Measurements from ENCODE around the gene SPTBN4.

The SPTBN4 gene

GRCh38 chr19:40575326-40575725, 108.5 kb downstream of the SPTBN4 start:
- TF ChIP-seq ZNF274 (IDR thresholded peaks at IDR 0.05; ENCODE audit: low read depth, low read length) = no peak
- H3K4me3 ChIP-seq (ENCODE audit: low read length) = no peak overlapping the region

DNA sequence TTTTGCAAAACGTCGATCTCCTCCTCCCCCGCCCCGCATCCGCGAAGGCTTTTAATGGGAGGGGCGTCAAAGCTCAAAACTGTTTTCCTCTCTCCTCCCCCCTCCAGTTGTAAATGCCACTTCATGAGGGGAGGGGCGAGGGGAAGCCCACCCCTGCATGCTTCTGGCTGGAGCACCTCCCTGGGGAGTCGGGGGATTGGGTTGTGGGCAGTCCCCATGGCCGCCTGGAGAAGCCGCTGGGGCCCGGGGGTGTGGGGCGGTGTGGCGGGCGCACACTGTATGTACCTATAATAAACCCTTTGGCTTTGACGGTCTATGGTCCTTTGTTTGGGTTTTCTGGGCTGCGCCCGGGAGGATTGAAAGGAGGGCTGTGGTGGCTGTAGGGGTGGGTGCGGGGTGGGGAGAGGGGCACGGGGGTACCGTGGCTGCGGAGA, 109.4 kb downstream of the SPTBN4 start:
- no peak for TF ChIP-seq ZNF274 (IDR thresholded peaks at IDR 0.05; ENCODE audit: low read depth, low read length)
- peak overlapping the region; percentile 91 for H3K4me3 ChIP-seq (ENCODE audit: low read length)

- H3K4me3 ChIP-seq (ENCODE audit: low read length) = peak within 1 kb of the TSS; percentile 91
- TF ChIP-seq ZNF274 (IDR thresholded peaks at IDR 0.05; ENCODE audit: low read depth, low read length) = no peak
Observed at GRCh38 chr19:40576585-40577451, 110.0 kb downstream of the SPTBN4 start, which contains the start of gene SHKBP1. Gene SHKBP1, plus strand, starts transcription at chr19:40576873. Its CDS starts 27 bp downstream, at chr19:40576900.

DNA sequence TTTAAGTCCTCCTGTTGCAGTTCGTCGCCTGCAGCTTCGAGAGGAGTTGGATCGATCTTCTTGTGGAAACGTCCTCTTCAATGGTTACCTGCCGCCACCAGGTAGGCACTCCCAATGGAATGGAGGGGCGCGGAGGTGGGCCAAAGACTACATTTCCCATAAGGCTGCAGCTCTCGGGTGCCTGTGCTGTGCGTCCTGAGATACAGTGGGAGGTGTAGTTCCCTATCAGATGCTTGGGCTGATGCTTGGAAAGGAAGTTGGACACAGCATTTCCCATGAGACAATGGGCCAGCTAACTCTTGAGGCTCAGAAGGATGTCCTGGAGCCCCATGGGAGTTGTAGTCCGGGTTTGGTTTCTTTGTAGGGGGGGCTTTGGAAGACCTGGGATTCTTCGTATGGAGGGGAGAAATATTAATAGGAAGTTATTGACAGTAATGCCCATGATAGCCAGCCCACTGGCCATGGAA, 111.7 kb downstream of the SPTBN4 start:
- no peak overlapping the region for H3K4me3 ChIP-seq (ENCODE audit: low read length)
- no peak for TF ChIP-seq ZNF274 (IDR thresholded peaks at IDR 0.05; ENCODE audit: low read depth, low read length)

DNA sequence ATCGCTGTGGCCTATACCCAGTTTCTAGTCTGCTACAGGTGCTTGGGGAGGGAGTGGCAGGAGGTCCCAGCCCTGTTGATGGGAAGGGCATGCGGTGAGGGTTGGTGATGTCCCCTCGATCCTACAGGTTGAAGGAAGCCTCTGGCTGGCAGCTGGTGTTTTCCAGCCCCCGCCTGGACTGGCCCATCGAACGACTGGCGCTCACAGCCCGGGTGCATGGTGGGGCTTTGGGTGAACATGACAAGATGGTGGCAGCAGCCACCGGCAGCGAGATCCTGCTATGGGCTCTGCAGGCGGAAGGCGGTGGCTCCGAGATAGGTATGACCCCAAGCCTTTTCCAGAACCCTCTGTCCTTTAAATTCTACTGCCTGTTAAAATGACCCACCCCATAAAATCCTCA, 113.8 kb downstream of the SPTBN4 start:
- no peak for TF ChIP-seq ZNF274 (IDR thresholded peaks at IDR 0.05; ENCODE audit: low read depth, low read length)
- no peak overlapping the region for H3K4me3 ChIP-seq (ENCODE audit: low read length)

GRCh38 chr19:40581531-40581930, 114.7 kb downstream of the SPTBN4 start:
- no peak overlapping the region for H3K4me3 ChIP-seq (ENCODE audit: low read length)
- no peak for TF ChIP-seq ZNF274 (IDR thresholded peaks at IDR 0.05; ENCODE audit: low read depth, low read length)

DNA sequence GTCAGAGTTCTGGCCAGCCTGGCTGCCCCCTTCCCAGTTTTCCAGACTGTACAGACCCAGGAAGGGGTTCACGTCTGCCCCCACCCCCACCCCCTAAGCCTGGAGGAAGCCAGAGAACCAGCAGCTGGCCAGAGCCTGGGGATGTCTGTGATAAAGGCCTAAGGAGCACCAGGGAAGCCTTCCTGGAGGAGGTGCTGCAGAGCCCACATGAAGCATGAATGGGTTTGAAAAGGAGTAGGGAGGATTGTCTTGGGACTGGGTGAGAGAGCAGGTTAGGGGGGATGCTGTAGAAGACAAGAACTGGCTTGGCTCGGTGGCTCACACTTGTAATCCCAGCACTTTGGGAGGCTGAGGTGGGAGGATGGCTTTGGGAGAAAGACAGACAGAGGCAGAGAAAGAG, 115.7 kb downstream of the SPTBN4 start:
- no peak overlapping the region for H3K4me3 ChIP-seq (ENCODE audit: low read length)
- no peak for TF ChIP-seq ZNF274 (IDR thresholded peaks at IDR 0.05; ENCODE audit: low read depth, low read length)

GRCh38 chr19:40583283-40583682, 116.5 kb downstream of the SPTBN4 start:
- no peak overlapping the region for H3K4me3 ChIP-seq (ENCODE audit: low read length)
- TF ChIP-seq ZNF274 (IDR thresholded peaks at IDR 0.05; ENCODE audit: low read depth, low read length) = no peak

- no peak for TF ChIP-seq ZNF274 (IDR thresholded peaks at IDR 0.05; ENCODE audit: low read depth, low read length)
- H3K4me3 ChIP-seq (ENCODE audit: low read length) = no peak overlapping the region
Observed at GRCh38 chr19:40584007-40584406, 117.2 kb downstream of the SPTBN4 start.

DNA sequence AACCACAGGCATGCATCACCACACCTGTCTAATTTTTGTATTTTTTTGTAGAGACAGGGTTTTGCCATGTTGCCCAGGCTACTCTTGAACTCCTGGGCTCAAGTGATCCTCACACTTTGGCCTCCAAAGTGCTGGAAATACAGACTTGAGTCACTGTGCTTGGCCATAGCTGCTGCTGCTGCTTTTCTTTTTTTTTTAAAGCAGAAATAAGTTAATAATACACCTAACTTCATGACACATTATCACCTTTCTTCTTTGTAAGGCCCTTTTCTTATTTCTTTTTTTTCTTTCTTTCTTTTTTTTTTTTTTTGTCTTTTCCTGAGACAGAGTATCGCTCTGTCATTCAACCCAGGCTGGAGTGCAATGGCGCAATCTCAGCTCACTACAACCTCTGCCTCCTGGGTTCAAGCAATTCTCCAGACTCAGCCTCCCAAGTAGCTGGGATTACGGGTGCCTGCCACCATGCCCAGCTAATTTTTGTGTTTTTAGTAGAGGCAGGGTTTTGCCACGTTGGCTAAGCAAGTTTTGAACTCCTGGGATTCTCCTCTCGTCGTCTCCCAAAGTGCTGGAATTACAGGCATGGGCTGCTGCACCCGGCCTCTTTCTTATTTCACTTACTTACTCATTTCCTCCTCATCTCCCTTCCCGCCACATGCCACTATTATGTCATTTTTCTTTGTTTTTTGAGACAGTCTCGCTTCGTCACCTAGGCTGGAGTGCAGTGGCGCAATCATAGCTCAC, 118.6 kb downstream of the SPTBN4 start:
- no peak overlapping the region for H3K4me3 ChIP-seq (ENCODE audit: low read length)
- no peak for TF ChIP-seq ZNF274 (IDR thresholded peaks at IDR 0.05; ENCODE audit: low read depth, low read length)

- no peak overlapping the region for H3K4me3 ChIP-seq (ENCODE audit: low read length)
- no peak for TF ChIP-seq ZNF274 (IDR thresholded peaks at IDR 0.05; ENCODE audit: low read depth, low read length)
Observed at GRCh38 chr19:40585982-40586422, 119.2 kb downstream of the SPTBN4 start.

DNA sequence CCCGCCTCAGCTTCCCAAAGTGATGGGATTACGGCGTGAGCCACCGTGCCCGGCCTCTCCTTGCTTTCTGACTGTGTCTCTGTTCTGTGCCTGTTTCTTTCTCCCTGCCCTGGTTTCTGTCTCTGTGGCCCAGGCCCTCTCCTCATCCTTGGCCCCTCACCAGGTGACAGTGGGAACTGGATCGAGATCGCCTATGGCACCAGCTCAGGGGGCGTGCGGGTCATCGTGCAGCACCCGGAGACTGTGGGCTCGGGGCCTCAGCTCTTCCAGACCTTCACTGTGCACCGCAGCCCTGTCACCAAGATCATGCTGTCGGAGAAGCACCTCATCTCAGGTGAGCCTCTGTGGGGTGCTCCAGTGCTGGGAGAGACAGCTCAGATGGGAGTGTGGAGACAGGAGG, 119.8 kb downstream of the SPTBN4 start:
- H3K4me3 ChIP-seq (ENCODE audit: low read length) = no peak overlapping the region
- no peak for TF ChIP-seq ZNF274 (IDR thresholded peaks at IDR 0.05; ENCODE audit: low read depth, low read length)

DNA sequence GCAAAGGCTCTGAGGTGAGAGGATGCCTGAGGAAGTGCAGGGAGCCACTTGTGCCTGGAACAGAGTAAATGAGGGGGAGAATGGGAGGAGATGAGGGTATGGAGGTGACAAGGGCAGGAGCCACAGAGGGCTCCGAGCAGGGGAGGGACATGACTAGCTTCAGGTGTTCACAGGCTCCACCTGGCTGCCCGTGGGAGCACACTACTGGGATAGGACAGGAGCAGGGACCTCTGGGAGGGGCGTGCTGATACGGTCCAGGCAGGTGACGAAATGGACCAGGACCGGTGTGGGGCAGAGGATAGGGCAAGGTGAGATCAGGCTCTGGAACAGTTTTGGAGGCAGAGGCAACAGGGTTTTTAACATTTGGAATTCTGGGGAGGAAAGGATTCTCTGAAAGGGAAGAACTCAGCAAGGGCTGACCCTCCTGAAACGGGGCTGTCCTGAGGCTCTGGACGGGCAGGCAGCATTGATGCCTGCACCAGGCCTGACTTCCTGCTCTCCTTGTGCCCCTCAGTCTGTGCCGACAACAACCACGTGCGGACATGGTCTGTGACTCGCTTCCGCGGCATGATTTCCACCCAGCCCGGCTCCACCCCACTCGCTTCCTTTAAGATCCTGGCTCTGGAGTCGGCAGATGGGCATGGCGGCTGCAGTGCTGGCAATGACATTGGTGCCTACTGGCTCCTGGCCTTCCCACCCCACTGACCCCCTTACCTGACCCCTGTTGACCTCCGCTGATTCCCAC, 121.5 kb downstream of the SPTBN4 start:
- no peak overlapping the region for H3K4me3 ChIP-seq (ENCODE audit: low read length)
- TF ChIP-seq ZNF274 (IDR thresholded peaks at IDR 0.05; ENCODE audit: low read depth, low read length) = no peak

DNA sequence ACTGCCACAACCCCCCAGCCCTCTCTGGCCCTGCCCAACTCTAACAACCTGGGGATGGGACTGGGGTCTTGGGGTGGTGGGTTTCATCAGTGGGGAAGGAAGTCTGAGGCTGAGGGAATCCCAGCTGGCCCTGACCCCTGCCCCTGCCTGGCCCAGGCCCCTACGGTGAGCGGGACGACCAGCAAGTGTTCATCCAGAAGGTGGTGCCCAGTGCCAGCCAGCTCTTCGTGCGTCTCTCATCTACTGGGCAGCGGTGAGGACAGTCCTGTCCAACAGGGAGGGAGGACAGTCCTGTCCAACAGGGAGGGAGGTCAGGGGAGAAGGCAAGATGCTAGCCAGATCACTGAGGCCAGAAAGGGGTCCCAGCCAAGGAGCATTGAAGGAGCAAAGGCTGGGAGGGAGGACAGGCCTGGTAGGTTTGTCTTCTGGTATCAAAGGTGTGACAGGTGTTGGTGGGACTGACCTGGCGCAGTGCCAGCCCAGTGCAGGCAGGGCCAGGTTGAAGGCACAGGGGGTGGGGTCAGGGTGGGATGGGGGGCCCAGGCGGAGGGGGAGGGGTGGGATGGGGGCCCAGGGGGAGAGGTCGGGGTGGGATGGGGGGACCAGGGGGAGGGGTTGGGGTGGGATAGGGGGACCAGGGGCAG, 122.2 kb downstream of the SPTBN4 start:
- no peak overlapping the region for H3K4me3 ChIP-seq (ENCODE audit: low read length)
- TF ChIP-seq ZNF274 (IDR thresholded peaks at IDR 0.05; ENCODE audit: low read depth, low read length) = no peak

Data from GM08714 (cell line).